SK-N-SH (cell line): Measurements from ENCODE around the gene ARMC10.

ENCODE experiments used
- CTCF ChIP-seq: fragments of 200-600 bp; sonication (generic); IDR thresholded peaks from 2 replicates; pipeline ENCODE4 v1.6.1; 2017; ENCODE audit warnings: antibody characterized with exemption, mild to moderate bottlenecking, moderate library complexity
- FOXM1 ChIP-seq: IDR thresholded peaks from 2 replicates; pipeline ENCODE4 v1.4.0; 2012; ENCODE audit warnings: low read depth, mild to moderate bottlenecking
- USF1 ChIP-seq: IDR thresholded peaks from 2 replicates; pipeline ENCODE4 v1.4.0; 2012; ENCODE audit warnings: low read depth, borderline replicate concordance
- YY1 ChIP-seq: IDR thresholded peaks from 2 replicates; pipeline ENCODE4 v1.4.0; 2012; ENCODE audit warnings: low read depth, mild to moderate bottlenecking

- TF ChIP-seq CTCF (no peak), YY1 (no peak), FOXM1 (no peak), USF1 (no peak)
Measured at GRCh38 chr7:103143868-103144267, 68.9 kb downstream of the ARMC10 start.
